Measurements from ENCODE around the gene PRSS23.

Gene PRSS23

DNA sequence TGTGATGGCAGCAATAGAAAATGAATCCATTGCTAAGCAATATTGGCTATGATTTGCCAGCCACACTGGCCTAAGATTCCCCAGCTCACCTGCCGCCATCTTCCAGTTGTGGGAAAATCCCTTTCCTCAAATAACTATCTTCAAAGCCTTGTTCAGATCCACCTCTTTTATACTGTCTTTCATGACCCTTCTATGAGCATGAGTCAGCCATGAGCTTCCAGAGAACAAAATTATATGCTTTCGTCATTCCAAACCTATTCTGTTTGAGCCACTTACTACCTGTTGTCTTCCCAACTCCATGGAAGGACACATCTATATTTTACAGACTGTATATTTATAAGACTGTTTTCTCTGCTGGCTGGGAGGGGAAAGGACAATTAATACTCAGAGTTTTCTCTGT is 25.0 kb upstream of the PRSS23 start:
- no peak overlapping the region for H3K4me3 ChIP-seq (ENCODE audit: low read depth, low read length)
- DNase-seq (ENCODE audit: low read depth) = no peak
- TF ChIP-seq, protein P1, sequence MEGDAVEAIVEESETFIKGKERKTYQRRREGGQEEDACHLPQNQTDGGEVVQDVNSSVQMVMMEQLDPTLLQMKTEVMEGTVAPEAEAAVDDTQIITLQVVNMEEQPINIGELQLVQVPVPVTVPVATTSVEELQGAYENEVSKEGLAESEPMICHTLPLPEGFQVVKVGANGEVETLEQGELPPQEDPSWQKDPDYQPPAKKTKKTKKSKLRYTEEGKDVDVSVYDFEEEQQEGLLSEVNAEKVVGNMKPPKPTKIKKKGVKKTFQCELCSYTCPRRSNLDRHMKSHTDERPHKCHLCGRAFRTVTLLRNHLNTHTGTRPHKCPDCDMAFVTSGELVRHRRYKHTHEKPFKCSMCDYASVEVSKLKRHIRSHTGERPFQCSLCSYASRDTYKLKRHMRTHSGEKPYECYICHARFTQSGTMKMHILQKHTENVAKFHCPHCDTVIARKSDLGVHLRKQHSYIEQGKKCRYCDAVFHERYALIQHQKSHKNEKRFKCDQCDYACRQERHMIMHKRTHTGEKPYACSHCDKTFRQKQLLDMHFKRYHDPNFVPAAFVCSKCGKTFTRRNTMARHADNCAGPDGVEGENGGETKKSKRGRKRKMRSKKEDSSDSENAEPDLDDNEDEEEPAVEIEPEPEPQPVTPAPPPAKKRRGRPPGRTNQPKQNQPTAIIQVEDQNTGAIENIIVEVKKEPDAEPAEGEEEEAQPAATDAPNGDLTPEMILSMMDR (IDR thresholded peaks at IDR 0.05; ENCODE audit: control insufficient read depth, extremely low read depth, insufficient read depth) = no peak

DNA sequence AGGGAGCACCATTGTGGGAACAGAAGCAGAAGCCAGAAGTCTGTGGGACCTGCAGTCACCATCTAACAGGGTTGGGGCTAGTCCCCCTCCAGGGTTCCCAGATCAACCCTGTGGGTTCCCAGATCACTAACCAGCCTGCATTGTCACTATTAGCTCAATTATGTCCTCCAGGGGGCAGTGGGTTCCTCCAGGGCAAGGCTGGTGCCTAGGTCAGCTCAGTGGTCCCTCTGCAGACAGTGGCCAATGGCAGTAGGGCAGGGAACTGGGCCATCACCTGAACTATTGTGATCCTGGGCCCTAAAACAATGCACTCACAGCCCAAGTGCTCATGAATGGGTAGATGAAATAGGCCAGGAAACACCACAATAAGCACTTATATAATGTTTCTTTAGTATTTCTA is 18.8 kb upstream of the PRSS23 start:
- DNase-seq (ENCODE audit: low read depth) = no peak

DNA sequence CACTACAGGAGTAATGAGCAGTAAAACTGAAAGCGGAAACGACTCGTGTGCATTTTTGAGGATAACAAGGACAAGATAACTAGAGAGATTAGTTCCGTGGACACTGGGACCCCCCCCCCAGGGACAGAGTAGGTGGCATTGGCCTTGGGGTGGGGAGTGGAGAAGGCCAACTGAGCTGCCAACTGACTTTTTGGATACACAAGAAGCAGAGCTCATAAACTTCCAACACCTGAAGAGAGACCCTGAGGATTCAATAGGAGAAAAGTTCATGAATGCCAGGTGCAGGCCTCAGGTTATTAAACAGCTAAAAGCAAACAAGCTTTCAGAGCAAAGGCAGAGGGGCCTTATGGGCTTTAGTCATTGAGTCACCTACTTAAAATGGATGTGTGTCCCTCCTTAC is 17.6 kb upstream of the PRSS23 start:
- no peak for DNase-seq (ENCODE audit: low read depth)
- H3K4me3 ChIP-seq (ENCODE audit: low read depth, low read length) = no peak overlapping the region
- TF ChIP-seq, protein P1 (IDR thresholded peaks at IDR 0.05; ENCODE audit: control insufficient read depth, extremely low read depth, insufficient read depth) = no peak

More for the DNA sequence above, 18.8 kb upstream of the PRSS23 start:
- H3K4me3 ChIP-seq (ENCODE audit: low read depth, low read length) = no peak overlapping the region
- TF ChIP-seq, protein P1 (IDR thresholded peaks at IDR 0.05; ENCODE audit: control insufficient read depth, extremely low read depth, insufficient read depth) = no peak

DNA sequence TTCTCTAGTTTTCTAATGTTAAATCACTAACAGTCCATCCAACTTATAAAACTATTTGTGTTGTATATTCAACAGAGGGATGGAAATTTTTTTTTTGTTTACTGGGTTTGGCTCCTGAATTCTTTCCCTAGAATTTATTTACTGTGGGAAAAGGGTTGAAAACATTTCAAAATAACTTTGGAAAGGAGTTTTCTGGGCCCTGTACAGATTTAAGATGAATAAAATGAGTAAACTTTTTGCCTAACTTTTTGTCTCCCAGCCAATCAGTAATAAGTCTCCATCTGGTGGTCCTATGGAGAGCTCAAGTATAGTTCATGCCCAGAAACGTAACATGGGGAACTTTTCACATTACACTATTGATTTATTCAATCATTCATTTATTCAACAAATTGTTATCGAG is 16.7 kb upstream of the PRSS23 start:
- H3K4me3 ChIP-seq (ENCODE audit: low read depth, low read length) = no peak overlapping the region
- TF ChIP-seq, protein P1 (IDR thresholded peaks at IDR 0.05; ENCODE audit: control insufficient read depth, extremely low read depth, insufficient read depth) = no peak
- no peak for DNase-seq (ENCODE audit: low read depth)

DNA sequence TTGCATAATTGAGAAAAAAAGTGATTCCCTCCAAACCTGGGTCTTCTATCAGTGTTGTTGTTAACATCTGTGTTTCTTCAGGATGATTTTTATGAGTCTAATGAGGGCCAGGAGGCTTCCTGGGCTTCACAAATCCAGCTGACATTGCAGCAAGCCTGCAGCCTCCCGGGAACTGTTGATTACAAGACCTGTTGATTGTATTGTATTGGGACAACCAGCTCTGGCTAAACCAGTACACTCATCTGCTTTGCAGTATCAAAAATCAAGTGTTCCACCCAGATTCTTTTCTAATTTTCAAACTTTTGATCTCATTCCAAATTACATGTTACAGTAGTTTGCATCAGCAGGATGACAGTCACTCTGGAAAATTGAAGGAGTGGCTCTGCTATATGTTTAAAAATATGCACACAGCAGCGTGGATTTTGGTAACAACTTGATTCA is 16.1 kb upstream of the PRSS23 start:
- DNase-seq (ENCODE audit: low read depth) = no peak
- TF ChIP-seq, protein P1 (IDR thresholded peaks at IDR 0.05; ENCODE audit: control insufficient read depth, extremely low read depth, insufficient read depth) = no peak
- no peak overlapping the region for H3K4me3 ChIP-seq (ENCODE audit: low read depth, low read length)

DNA sequence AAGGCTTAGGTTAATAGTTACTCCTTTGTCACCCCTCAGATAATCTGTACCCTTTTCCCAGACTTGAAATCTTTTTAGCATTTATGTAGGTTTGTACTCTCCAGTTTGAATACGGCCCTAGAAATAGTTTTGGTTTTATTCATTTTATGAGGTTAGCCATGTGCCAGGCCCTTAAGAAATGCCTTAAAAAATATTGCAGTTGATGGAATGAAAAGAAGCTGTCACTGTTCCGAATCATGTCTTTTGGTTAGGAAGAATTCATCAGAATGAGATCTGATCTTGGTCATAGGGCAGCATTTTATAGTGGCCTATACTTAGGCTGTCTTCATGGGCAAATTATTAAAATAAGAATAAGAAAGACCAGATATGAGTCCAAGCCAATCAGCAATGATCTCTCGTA is 14.8 kb upstream of the PRSS23 start:
- TF ChIP-seq, protein P1 (IDR thresholded peaks at IDR 0.05; ENCODE audit: control insufficient read depth, extremely low read depth, insufficient read depth) = no peak
- no peak overlapping the region for H3K4me3 ChIP-seq (ENCODE audit: low read depth, low read length)
- DNase-seq (ENCODE audit: low read depth) = no peak

DNA sequence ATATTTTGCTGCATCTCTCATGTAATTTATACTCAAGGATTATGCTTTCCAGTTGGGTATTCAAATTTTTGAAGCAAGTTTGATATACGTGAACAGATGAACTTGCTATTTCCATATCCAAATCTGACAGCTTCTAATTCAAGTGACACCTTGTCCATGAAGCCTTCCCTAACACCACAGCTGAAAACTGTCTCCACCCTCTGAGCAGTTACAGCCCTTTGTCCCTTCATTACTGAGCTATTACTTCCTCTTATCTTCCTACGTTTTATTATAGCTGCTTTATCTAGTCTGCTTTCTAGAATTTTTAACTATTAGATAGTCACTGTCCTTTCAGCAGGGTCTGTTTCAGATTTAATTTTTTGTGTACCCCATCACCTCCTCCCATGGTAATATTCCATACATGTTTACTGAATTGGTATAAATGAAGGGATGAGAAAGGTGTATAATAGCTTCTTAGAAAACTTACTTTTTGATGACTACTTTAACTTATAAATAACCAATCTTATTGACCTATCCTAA is 13.3 kb upstream of the PRSS23 start:
- no peak for DNase-seq (ENCODE audit: low read depth)
- no peak overlapping the region for H3K4me3 ChIP-seq (ENCODE audit: low read depth, low read length)
- TF ChIP-seq, protein P1 (IDR thresholded peaks at IDR 0.05; ENCODE audit: control insufficient read depth, extremely low read depth, insufficient read depth) = no peak
